Activated T-helper 9 cell treated with anti-CD3 and anti-CD28 coated beads, Interleukin-2, amount 50 U/mL, for 16 hours (primary cell): Measurements from ENCODE around the gene DXO.
"Not testable (repeated sequence)": the region's sequence is repeated elsewhere in the genome, so short reads cannot be mapped to it uniquely, and the experiment has no call there.

ENCODE experiments used
- DNase-seq: peaks from one replicate; pipeline ENCODE4 v3.0.0-alpha.2; 2020; ENCODE audit warnings: low read depth

DXO gene

GRCh38 chr6:31956796-31957195 is 15.1 kb downstream of the DXO start:
- no peak for DNase-seq

- no peak for DNase-seq
Observed at GRCh38 chr6:31954511-31954910, 17.4 kb downstream of the DXO start.

GRCh38 chr6:31952890-31953289 is 19.0 kb downstream of the DXO start:
- no peak for DNase-seq

DNA sequence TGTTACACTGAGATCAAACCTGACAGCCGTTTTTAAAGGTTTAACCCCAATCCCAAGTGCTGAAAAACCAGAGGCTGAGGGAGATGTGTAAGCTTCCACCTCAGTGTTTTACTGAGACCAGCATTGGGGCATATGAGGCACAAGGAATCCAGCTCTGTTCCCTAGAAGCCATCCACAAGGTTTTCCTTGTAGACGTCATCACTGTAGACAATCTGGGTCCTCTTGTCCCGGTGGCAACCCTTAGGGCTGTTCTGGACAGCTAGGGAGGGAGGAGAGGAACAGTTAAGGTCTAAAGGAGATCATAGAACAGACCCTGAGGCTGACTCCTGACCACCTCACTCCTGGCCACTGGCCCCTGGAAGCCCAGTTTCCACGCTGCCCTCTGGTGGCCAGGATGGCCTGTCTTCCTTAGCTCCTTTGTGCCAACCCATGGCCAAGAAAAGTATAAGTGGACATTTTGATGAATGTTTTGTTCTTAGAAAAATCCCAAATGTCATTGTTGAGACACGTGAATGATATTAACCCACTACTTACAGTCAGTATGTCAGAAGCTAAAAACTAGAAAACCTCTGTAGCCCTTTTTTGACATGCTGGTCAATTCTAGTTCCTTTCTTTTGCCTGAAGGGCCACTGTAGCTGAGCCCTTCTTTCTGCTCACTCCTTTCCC is 19.7 kb downstream of the DXO start:
- DNase-seq, result no peak

- DNase-seq, result no peak
Observed at GRCh38 chr6:31949926-31950548, 21.9 kb downstream of the DXO start.

DNA sequence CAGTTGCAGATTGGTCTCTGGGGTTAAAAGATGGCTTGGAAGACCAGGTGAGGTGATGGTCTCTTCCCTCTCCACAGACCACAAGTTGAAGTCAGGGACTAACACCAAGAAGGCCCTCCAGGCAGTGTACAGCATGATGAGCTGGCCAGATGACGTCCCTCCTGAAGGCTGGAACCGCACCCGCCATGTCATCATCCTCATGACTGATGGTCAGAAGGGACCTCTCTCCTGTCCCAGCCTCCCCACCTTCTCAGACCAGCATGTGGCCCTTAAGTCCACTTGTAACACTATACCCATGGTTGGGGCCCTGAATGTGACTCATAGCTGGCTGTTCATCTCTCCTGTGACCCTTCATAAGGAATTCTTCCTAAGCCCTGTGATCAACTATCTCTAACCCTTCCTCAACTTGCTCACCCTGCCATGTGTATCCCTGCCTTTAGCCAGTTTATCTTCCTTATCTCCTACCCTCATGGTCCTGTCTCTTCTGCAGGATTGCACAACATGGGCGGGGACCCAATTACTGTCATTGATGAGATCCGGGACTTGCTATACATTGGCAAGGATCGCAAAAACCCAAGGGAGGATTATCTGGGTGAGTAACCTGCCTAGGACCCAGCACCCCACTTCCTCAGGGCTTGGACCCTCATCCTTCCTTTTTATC is 23.1 kb downstream of the DXO start:
- DNase-seq, result no peak

- no peak for DNase-seq
Observed at GRCh38 chr6:31948306-31948705, 23.6 kb downstream of the DXO start.

DNA sequence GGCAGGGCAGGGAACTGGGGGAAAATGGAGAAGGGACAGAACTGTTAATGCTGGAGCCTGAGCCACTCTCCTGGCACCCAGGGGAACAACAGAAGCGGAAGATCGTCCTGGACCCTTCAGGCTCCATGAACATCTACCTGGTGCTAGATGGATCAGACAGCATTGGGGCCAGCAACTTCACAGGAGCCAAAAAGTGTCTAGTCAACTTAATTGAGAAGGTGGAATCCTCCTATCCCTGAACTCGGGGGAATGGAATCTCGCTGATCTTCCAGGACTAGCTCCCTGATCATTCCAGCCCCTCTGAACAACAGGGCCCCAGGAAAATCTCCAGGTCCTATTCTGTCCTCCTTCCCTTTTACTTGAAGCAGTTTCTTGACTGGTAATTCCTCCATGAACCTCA is 24.1 kb downstream of the DXO start:
- no peak for DNase-seq

DNA sequence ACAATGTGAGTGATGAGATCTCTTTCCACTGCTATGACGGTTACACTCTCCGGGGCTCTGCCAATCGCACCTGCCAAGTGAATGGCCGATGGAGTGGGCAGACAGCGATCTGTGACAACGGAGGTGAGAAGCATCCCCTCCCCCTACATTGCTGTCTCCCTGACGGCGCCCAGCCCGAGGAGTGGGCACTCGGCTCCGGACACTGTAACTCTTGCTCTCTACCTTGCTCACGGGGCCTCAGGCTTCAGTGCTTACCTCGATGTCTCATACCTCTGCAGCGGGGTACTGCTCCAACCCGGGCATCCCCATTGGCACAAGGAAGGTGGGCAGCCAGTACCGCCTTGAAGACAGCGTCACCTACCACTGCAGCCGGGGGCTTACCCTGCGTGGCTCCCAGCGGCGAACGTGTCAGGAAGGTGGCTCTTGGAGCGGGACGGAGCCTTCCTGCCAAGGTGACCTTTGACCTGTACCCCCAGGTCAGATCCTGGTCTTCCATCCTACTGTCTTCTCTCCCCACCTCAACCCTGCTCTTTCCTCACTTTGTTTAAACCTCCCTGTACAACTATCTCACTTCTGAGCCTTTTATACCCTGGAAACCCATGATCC is 24.8 kb downstream of the DXO start:
- no peak for DNase-seq

DNA sequence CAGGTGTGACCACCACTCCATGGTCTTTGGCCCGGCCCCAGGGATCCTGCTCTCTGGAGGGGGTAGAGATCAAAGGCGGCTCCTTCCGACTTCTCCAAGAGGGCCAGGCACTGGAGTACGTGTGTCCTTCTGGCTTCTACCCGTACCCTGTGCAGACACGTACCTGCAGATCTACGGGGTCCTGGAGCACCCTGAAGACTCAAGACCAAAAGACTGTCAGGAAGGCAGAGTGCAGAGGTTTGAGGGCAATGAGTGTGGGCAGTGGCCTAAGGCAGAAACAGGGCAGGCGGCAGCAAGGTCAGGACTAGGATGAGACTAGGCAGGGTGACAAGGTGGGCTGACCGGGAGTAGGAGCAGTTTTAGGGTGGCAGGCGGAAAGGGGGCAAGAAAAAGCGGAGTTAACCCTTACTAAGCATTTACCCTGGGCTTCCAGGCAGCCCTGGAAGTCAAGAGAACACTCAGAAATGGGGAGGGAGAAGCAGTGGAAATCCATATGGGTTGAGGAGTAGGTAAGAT is 25.5 kb downstream of the DXO start:
- DNase-seq, result no peak

DNA sequence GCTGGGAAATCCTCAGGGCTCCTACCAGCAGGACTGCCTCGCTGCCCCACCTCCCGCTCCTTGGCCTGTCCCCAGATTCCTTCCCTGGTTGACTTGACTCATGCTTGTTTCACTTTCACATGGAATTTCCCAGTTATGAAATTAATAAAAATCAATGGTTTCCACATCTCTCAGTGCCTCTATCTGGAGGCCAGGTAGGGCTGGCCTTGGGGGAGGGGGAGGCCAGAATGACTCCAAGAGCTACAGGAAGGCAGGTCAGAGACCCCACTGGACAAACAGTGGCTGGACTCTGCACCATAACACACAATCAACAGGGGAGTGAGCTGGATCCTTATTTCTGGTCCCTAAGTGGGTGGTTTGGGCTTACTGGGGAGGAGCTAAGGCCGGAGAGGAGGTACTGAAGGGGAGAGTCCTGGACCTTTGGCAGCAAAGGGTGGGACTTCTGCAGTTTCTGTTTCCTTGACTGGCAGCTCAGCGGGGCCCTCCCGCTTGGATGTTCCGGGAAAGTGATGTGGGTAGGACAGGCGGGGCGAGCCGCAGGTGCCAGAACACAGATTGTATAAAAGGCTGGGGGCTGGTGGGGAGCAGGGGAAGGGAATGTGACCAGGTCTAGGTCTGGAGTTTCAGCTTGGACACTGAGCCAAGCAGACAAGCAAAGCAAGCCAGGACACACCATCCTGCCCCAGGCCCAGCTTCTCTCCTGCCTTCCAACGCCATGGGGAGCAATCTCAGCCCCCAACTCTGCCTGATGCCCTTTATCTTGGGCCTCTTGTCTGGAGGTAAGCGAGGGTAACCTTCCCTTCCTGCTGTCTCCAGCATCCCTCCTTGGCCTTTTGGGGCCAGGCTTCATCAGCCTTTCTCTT is 26.2 kb downstream of the DXO start, which contains the start of gene CFB:
Gene CFB, plus strand, starts transcription at position 589 of the 863 bp plus-strand sequence. Its CDS starts 127 bp downstream, at position 716.
- no peak for DNase-seq

DNA sequence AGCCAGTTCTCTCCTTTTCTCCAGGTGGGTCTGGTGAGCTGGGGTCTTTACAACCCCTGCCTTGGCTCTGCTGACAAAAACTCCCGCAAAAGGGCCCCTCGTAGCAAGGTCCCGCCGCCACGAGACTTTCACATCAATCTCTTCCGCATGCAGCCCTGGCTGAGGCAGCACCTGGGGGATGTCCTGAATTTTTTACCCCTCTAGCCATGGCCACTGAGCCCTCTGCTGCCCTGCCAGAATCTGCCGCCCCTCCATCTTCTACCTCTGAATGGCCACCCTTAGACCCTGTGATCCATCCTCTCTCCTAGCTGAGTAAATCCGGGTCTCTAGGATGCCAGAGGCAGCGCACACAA is 26.8 kb downstream of the DXO start:
- no peak for DNase-seq

GRCh38 chr6:31943742-31944141 is 28.2 kb downstream of the DXO start:
- no peak for DNase-seq

DNA sequence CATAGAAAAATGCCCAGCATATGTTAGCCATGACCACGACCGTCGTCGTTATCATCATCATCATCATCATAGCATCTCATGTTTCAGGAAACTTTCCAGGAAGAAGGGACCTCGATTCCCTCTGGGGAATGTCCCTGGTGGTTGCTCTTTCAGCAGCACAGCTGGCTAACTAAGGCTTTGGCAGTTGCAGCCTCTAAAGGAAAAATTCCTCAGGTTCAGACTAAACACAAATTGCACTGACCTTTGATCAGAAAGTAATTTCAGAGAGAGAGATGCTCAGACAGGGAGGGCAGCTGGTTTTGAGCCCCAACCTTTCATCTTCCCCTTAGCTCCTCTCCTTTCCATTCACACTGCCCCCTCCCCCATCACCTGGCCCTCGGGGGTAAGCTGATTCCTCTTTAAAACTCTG is 31.7 kb downstream of the DXO start:
- DNase-seq, result no peak

- DNase-seq, result no peak
Observed at GRCh38 chr6:31935823-31936222, 36.1 kb downstream of the DXO start.

GRCh38 chr6:31935021-31935420 is 36.9 kb downstream of the DXO start:
- no peak for DNase-seq

DNA sequence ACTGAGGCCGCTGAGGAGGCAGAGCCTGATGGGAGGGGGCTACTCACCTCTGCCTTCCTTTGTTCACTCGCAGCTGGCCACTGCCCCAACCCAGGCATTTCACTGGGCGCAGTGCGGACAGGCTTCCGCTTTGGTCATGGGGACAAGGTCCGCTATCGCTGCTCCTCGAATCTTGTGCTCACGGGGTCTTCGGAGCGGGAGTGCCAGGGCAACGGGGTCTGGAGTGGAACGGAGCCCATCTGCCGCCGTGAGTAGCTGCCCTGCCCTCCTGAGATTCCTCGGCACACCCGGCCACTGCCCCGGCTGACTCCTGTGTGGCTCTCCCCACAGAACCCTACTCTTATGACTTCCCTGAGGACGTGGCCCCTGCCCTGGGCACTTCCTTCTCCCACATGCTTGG is 38.4 kb downstream of the DXO start:
- no peak for DNase-seq

DNA sequence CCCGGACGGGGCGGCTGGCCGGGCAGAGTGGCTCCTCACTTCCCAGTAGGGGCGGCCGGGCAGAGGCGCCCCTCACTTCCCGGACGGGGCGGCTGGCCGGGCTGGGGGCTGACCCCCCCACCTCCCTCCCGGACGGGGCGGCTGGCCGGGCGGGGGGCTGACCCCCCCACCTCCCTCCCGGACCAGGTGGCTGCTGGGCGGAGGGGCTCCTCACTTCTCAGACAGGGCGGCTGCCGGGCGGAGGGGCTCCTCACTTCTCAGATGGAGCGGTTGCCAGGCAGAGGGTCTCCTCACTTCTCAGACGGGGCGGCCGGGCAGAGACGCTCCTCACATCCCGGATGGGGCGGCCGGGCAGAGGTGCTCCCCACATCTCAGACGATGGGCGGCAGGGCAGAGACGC is 39.8 kb downstream of the DXO start:
- DNase-seq, result not testable (repeated sequence)

DNA sequence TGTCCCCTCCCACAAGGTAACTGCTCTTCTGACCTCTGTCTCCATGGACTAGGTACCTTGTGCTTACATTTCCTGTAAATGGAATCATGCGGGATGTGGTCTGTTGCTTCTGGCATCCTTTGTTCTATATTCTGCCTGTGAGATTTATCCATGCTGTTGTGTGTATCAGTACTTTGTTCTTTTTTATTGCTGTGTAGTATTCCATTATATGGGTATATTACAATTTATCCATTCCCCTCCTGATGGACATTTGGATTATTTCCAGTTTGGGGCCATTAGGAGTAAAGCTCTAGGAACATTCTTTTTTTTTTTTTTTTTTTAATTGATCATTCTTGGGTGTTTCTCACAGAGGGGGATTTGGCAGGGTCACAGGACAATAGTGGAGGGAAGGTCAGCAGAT is 41.0 kb downstream of the DXO start:
- no peak for DNase-seq

DNA sequence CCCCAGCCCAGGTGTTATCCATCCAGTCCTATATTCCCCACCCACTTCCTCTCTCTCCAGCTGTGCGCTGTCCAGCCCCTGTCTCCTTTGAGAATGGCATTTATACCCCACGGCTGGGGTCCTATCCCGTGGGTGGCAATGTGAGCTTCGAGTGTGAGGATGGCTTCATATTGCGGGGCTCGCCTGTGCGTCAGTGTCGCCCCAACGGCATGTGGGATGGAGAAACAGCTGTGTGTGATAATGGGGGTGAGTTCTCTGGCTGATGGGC is 43.3 kb downstream of the DXO start:
- DNase-seq, result no peak

DNA sequence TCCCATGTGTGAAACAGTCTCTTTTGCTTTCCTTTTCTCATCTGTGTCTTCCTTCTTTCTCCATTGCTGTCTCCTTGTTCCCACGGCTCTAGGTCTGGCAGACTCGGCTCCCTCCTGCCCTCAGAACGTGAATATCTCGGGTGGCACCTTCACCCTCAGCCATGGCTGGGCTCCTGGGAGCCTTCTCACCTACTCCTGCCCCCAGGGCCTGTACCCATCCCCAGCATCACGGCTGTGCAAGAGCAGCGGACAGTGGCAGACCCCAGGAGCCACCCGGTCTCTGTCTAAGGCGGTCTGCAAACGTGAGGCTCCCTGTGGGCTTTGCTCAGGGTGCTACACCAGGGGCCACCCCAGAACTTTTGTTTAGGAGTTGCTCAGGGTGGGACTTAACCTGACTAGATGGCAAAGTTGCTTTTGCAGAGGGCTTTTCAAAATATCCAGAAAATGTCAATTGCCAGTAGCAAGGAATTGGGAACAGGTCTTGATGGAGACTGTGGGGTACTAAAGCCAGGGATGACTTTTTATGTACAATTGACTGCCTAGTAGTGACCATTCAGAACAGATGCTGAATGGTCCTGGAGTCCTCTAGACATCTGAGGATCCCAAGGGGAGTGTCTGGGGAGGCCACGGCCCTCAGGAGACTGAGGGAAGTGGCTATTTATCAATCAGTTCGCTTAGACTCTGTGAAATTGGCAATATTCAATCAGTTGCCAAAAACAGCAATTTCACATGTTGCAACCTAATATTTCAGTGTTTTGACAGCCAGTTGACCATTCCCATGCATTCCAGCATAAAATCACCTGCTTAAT is 43.9 kb downstream of the DXO start:
- no peak for DNase-seq
